GM12892 (cell line): ENCODE measurements around the gene GNB1L.

Source experiments
- POLR2A ChIP-seq: IDR thresholded peaks from 2 replicates; pipeline ENCODE4 v1.6.1; 2011; ENCODE audit warnings: low read depth, low read length, control low read depth
- TAF1 ChIP-seq: IDR thresholded peaks from 2 replicates; pipeline ENCODE4 v1.6.1; 2011; ENCODE audit warnings: low read depth, mild to moderate bottlenecking, control low read depth, low read length, borderline replicate concordance

DNA sequence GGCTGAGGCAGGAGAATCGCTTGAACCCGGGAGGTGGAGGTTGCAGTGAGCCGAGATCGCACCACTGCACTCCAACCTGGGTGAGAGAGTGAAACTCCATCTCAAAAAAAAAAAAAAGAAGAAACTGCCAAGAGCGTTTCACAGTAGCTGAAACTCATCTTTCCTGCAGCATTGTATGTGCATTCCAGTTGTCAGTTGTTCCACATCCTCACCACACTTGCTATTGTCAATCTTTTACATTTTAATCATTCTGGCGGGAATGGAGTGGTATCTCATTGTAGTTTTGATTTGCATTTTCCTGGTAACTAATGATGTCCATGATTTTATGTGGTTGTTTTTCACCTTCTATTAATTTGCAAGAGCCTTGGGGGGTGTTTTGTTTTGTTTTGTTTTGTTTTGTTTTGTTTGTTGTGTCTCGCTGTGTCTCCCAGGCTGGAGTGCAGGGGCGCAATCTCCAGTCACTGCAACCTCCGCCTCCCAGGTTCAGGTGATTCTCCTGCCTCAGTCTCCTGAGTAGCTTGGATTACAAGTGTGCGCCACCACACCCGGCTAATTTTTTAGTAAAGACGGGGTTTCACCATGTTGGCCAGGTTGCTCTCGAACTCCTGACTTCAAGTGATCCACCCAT lies 8.1 kb upstream of the GNB1L start:
- TF ChIP-seq POLR2A (no peak), TAF1 (no peak)
